Adipocyte (in vitro differentiated cells): ENCODE results near the gene DECR2.
"Not testable (repeated sequence)": the region's sequence is repeated elsewhere in the genome, so short reads cannot be mapped to it uniquely, and the experiment has no call there.

Experiments used
- DNase-seq: peaks from one replicate; pipeline ENCODE4 v3.0.0-alpha.2; 2015; ENCODE audit warnings: low read depth
- H3K27me3 ChIP-seq: replicated peaks from 2 replicates; pipeline ENCODE4 v1.7.0; 2013; ENCODE audit warnings: mild to moderate bottlenecking, low read length, moderate library complexity; ENCODE audit not compliant: control insufficient read depth, insufficient read depth
- H3K36me3 ChIP-seq: 2 replicates; pipeline ENCODE4 v1.7.0; 2013; ENCODE audit warnings: low read length, mild to moderate bottlenecking, moderate library complexity; ENCODE audit not compliant: control insufficient read depth, insufficient read depth, severe bottlenecking
- H3K4me1 ChIP-seq: 2 replicates; pipeline ENCODE4 v1.7.0; 2013; ENCODE audit warnings: mild to moderate bottlenecking, low read length, moderate library complexity; ENCODE audit not compliant: control insufficient read depth, insufficient read depth
- H3K4me3 ChIP-seq: 2 replicates; pipeline ENCODE4 v1.7.0; 2013; ENCODE audit warnings: mild to moderate bottlenecking, low read length, moderate library complexity
- H3K9ac ChIP-seq: 2 replicates; pipeline ENCODE4 v1.7.0; 2013; ENCODE audit warnings: mild to moderate bottlenecking, low read length, moderate library complexity
- H3K9me3 ChIP-seq: 2 replicates; pipeline ENCODE4 v1.7.0; 2013; ENCODE audit warnings: mild to moderate bottlenecking, low read length, moderate library complexity; ENCODE audit not compliant: control insufficient read depth

The DECR2 gene

GRCh38 chr16:383326-384051 is 18.2 kb upstream of the DECR2 start:
- H3K9me3 ChIP-seq = no peaks in the 10 kb centered on the region
- H3K4me1 ChIP-seq = peaks cover 14% of the 10 kb centered on the region
- no peak overlapping the region for H3K4me3 ChIP-seq
- DNase-seq = no peak
- no peaks in the 10 kb centered on the region for H3K36me3 ChIP-seq
- H3K9ac ChIP-seq = peak overlapping the region; percentile 87
- H3K27me3 ChIP-seq = no peaks in the 10 kb centered on the region

DNA sequence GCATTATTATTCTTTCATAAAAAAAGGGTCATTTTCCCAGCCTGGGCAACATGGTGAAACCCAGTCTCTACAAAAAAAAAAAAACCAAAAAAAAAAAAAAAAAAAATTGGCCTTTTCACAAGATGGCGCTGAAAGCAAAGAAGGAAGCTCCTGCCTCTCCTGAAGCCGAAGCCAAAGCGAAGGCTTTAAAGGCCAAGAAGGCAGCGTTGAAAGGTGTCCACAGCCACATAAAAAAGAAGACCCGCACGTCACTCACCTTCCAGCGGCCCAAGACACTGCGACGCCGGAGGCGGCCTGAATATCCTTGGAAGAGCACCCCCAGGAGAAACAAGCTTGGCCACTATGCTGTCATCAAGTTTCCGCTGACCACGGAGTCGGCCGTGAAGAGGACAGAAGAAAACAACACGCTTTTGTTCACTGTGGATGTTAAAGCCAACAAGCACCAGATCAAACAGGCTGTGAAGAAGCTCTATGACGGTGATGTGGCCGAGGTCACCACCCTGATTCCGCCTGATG is 15.0 kb upstream of the DECR2 start:
- no peak overlapping the region for H3K9ac ChIP-seq
- DNase-seq = peak; percentile 16

GRCh38 chr16:387761-388666 is 13.7 kb upstream of the DECR2 start:
- H3K36me3 ChIP-seq, H3K9me3 ChIP-seq, DNase-seq, H3K27me3 ChIP-seq: not testable (repeated sequence)
- H3K9ac ChIP-seq = peak overlapping the region; percentile 63
- H3K4me1 ChIP-seq = peaks cover 15% of the 10 kb centered on the region
- peak overlapping the region; percentile 52 for H3K4me3 ChIP-seq

More for the DNA sequence above, 15.0 kb upstream of the DECR2 start:
- Histone ChIP-seq H3K9me3 (no peaks in the 10 kb centered on the region), H3K27me3 (no peaks in the 10 kb centered on the region), H3K4me1 (peaks cover 17% of the 10 kb centered on the region), H3K4me3 (no peak overlapping the region), H3K36me3 (no peaks in the 10 kb centered on the region)

GRCh38 chr16:389352-389751 is 12.3 kb upstream of the DECR2 start:
- no peaks in the 10 kb centered on the region for H3K27me3 ChIP-seq
- peaks cover 15% of the 10 kb centered on the region for H3K4me1 ChIP-seq
- DNase-seq = no peak
- H3K9ac ChIP-seq = no peak overlapping the region
- H3K36me3 ChIP-seq = no peaks in the 10 kb centered on the region
- H3K9me3 ChIP-seq = no peaks in the 10 kb centered on the region
- no peak overlapping the region for H3K4me3 ChIP-seq

- DNase-seq = peak; percentile 53
- no peak overlapping the region for H3K9ac ChIP-seq
Measured at GRCh38 chr16:391885-392335, 9.8 kb upstream of the DECR2 start.

DNA sequence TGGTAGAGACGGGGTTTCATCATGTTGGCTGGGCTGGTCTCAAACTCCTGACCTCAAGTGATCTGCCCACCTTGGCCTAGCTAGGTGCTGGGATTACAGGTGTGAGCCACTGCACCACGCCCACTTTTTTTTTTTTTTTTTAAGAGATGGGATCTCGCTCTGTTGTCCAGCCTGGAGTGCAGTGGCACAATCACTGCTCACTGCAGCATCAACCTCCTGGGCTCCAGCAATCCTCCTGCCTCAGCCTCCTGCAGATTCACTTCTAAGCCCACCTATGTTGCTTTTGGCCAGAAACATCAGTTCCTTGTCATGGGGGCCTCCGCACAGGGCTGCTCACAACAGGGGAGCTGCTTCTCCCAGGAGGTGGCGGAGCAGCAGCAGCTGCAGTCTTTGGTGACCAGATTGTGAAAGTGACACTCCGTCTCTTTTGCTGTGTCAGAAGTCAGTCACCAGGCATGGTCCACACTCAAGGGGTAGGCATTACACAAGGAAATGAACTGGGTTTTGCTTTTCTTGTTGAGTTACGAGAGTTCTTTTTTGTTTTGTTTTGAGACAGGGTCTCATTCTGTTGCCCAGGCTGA is 9.1 kb upstream of the DECR2 start:
- Histone ChIP-seq H3K36me3 (no peaks in the 10 kb centered on the region), H3K4me3 (no peak overlapping the region), H3K9ac (no peak overlapping the region), H3K9me3 (no peaks in the 10 kb centered on the region), H3K4me1 (peaks cover 22% of the 10 kb centered on the region), H3K27me3 (no peaks in the 10 kb centered on the region)
- no peak for DNase-seq

More at GRCh38 chr16:391885-392335, 9.8 kb upstream of the DECR2 start:
- Histone ChIP-seq H3K27me3 (no peaks in the 10 kb centered on the region), H3K9me3 (no peaks in the 10 kb centered on the region), H3K4me1 (peaks cover 23% of the 10 kb centered on the region), H3K4me3 (no peak overlapping the region), H3K36me3 (no peaks in the 10 kb centered on the region)

DNA sequence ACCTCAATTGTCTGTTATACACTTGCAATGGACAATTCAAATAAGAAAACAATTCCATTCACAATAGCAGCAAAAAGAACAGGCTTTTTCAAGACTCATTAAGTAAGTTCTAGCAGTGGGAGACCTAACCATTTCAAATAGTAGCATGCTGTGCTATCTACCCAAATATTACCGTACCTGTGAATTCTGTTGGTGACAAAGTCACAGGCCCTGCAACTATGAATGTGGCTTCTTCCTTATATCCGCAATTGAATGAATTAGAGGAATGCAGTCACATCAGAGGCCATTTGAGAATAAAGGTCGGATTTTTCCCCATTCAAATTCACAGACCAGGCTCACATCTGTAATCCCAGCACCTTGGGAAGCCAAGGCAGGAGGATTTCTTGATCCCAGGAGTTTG is 5.5 kb upstream of the DECR2 start:
- H3K4me3 ChIP-seq = peak overlapping the region; percentile 79
- peaks cover 25% of the 10 kb centered on the region for H3K4me1 ChIP-seq
- H3K27me3 ChIP-seq = no peaks in the 10 kb centered on the region
- H3K9me3 ChIP-seq = no peaks in the 10 kb centered on the region
- H3K36me3 ChIP-seq = peaks cover 15% of the 10 kb centered on the region
- peak overlapping the region; percentile 74 for H3K9ac ChIP-seq
- DNase-seq = no peak

DNA sequence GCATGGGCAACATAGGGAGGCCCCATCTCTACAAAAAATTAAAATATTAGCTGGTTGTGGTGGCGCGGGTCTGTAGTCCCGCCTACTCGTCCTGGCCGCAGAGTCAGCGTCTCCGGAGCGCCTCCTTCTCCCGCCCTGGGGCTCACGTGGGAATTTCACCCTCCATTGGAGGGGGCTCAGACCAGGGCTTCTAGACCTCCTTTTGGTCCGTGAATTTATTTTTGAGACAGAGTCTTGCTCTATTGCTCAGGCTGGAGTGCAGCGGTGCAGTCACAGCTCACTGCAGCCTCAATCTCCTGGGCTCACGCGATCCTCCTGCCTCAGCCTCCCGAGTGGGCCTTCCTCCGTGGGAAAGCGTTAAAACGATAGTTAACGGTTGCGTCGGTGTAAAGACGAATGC is 5.1 kb upstream of the DECR2 start:
- peaks cover 15% of the 10 kb centered on the region for H3K36me3 ChIP-seq
- H3K27me3 ChIP-seq = no peaks in the 10 kb centered on the region
- H3K4me3 ChIP-seq = peak overlapping the region; percentile 79
- H3K4me1 ChIP-seq = peaks cover 25% of the 10 kb centered on the region
- no peaks in the 10 kb centered on the region for H3K9me3 ChIP-seq
- H3K9ac ChIP-seq = peak overlapping the region; percentile 74
- DNase-seq = peak; percentile 86

DNA sequence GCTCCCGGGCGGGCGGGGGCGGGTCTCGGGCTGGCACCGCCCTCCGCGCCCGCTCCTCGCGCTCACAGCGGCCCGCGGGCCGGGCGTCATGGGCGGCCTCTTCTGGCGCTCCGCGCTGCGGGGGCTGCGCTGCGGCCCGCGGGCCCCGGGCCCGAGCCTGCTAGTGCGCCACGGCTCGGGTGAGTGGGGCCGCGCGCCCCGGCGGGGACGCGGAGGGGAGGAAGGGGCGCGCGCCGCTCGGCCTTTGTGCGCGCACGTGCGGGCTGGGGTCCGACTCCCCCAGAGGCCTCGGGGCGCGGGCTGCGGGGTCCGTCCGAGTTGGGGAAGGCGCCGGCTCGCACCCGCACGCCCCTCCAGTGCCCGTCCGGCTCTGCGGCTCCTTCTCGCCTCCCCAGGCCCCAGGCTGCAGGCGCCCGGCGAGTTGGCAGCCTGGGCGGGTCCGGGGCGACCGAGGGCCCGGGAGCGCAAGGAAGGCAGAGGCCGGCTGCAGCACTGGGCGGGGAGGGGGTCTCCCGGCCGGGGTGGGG is 4.5 kb upstream of the DECR2 start, which contains the start of gene NME4:
NME4 (plus strand) TSS at position 65 of the 527 bp plus-strand sequence; CDS start at position 89, 24 bp downstream.
- DNase-seq = peak; percentile 73
- no peaks in the 10 kb centered on the region for H3K9me3 ChIP-seq
- no peaks in the 10 kb centered on the region for H3K27me3 ChIP-seq
- H3K4me1 ChIP-seq = peaks cover 25% of the 10 kb centered on the region
- peak within 1 kb of the TSS; percentile 85 for H3K9ac ChIP-seq
- peaks cover 15% of the 10 kb centered on the region for H3K36me3 ChIP-seq
- H3K4me3 ChIP-seq = peak within 1 kb of the TSS; percentile 79

- Histone ChIP-seq H3K4me1 (peaks cover 27% of the 10 kb centered on the region), H3K9me3 (no peaks in the 10 kb centered on the region), H3K36me3 (peaks cover 15% of the 10 kb centered on the region), H3K4me3 (peak overlapping the region; percentile 62), H3K9ac (peak overlapping the region; percentile 71), H3K27me3 (no peaks in the 10 kb centered on the region)
- DNase-seq = peak; percentile 82
Measured at GRCh38 chr16:397736-398332, 3.9 kb upstream of the DECR2 start.
